ENCODE data around the gene SEC14L5. TPM values are rescaled to one million over a fixed set of nuclear protein-coding genes. Genes with fewer than 3 reads are reported as not detected.
"Not testable (repeated sequence)": the region's sequence is repeated elsewhere in the genome, so short reads cannot be mapped to it uniquely, and the experiment has no call there.

SEC14L5 gene
- total RNA-seq, 2 experiments from 2014 or later = not detected

GRCh38 chr16:4946917-4947316, 11.2 kb upstream of the SEC14L5 start:
- Mint-ChIP-seq H3K27ac (no peak overlapping the region), H3K4me1 (ENCODE audit: low read depth) (no peaks in the 10 kb centered on the region), H3K4me3 (no peak overlapping the region), H3K27me3 (ENCODE audit: low read depth) (no peaks in the 10 kb centered on the region), H3K9me3 (no peaks in the 10 kb centered on the region), H3K36me3 (ENCODE audit: low read depth) (no peaks in the 10 kb centered on the region)
- intact Hi-C loops (cut with micrococcal nuclease) = no loop called here
- CTCF ChIA-PET = interaction anchor here (0.6 kb wide), 1 partner anchor 154 kb away, joined by 4 read pairs; no protein-coding TSS in a partner anchor
- DNase-seq = no peak

DNA sequence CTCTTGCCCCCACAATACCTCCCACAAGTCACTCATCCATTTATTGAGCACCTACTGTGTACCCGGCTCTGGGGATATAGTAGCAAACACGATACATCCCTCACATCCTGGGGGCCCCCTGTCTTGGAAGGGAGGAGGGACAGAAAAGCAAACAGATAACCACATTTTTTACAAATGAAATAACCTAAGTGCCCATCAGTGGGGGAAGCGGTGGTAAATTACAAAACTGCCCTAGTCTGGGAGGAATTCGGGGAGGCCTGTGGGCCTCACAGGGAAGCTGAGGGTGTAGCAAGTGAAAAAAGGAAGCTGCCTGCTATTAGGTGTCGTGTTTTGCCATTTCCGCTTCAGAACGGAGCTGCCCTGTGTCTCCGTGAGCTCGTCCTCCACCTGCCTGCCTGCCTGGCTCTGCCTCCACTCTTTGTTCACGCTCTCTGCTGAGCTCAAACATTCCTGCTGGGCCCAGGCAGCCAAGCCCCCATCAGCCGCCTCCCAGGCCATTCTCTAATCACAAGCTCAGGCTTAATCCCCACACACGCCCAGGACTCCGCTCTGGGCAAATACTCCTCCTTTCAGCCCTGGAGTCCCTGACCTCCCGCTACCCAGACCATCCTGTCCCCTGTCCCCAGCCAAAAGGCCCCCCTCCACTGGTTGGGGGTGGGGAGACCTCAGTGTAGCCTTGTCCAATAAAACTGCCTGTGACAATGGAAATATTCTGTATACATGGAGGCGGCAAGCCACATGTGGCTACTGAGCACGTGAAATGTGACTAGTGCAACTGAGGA, 10.2 kb upstream of the SEC14L5 start:
- no peaks in the 10 kb centered on the region for H3K36me3 Mint-ChIP-seq (ENCODE audit: low read depth)
- CTCF ChIA-PET = interaction anchor here (0.5 to 1.1 kb wide), 2 partner anchors 8 to 135 kb away, joined by 3 to 4 read pairs; no protein-coding TSS in a partner anchor
- no peak overlapping the region for H3K27ac Mint-ChIP-seq
- no peak overlapping the region for H3K4me3 Mint-ChIP-seq
- DNase-seq = no peak
- H3K27me3 Mint-ChIP-seq (ENCODE audit: low read depth) = no peaks in the 10 kb centered on the region
- no peaks in the 10 kb centered on the region for H3K9me3 Mint-ChIP-seq
- intact Hi-C loops (cut with micrococcal nuclease) = no loop called here
- H3K4me1 Mint-ChIP-seq (ENCODE audit: low read depth) = no peaks in the 10 kb centered on the region

DNA sequence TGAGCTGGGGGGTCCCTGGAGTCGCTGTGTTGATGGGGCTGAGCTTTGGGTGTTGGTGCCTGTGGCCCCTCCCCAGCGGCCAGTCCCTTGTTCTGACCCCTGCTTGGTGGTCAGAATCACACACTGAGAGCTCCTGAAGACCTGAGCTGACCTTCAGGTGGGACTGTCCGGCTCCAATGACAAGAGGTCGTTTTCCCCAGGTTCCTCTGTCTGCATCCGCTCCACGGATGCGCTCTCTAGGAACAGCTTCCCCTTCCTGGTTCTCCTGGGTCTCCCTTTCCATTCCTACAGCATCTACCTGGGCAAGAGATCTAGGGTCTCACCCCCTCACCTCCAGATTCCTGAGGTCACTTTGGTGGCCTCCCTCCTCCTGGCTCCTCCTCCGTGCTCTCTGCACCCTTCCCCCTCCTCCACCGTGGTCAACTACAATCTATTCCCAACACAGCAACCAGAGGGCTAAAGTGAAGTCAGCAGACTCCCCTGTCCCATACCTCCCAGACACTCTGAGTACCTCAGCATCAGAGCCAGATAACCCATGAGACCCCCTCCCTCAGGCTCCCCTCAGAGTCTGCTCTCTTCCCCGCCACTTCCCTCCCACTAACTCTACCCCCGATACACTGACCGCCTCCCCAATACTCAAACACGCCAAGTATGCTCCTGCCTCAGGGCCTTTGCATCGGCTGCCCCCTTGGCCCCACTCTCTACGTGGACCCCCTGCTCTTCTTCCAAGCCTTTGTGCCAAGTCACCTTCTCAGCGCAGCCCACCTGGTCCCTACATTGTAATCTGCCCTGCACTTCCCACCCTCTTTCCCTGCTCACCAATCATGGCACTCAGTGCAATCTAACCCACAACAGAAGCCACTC, 9.0 kb upstream of the SEC14L5 start:
- Mint-ChIP-seq H3K27me3 (ENCODE audit: low read depth) (no peaks in the 10 kb centered on the region), H3K9me3 (no peaks in the 10 kb centered on the region), H3K4me3 (no peak overlapping the region), H3K4me1 (ENCODE audit: low read depth) (no peaks in the 10 kb centered on the region), H3K36me3 (ENCODE audit: low read depth) (no peaks in the 10 kb centered on the region), H3K27ac (no peak overlapping the region)
- CTCF ChIA-PET = interaction anchor here (0.5 to 0.6 kb wide), 2 partner anchors 136 to 365 kb away, joined by 4 to 5 read pairs; no protein-coding TSS in a partner anchor
- intact Hi-C loops (cut with micrococcal nuclease) = no loop called here
- DNase-seq = no peak

DNA sequence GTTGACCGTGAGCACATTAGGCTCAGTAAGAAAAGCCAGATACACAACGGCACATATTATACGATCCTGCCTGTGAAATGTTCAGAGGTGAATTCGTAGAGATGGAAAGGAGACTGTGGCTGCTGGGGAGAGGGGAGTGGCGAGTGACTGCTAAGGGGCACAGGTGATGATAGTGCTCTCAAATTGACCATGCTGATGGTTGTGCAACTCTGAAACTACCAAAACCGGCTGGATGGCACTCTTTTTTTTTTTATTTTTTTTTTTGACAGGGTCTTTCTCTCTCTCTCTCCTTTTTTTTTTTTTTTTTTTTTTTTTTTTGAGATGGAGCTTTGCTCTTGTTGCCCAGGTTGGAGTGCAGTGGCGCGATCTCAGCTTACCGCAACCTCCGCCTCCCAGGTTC, 8.1 kb upstream of the SEC14L5 start:
- Mint-ChIP-seq H3K36me3 (ENCODE audit: low read depth) (no peaks in the 10 kb centered on the region), H3K4me1 (ENCODE audit: low read depth) (no peaks in the 10 kb centered on the region), H3K27ac (no peak overlapping the region), H3K9me3 (no peaks in the 10 kb centered on the region), H3K27me3 (ENCODE audit: low read depth) (no peaks in the 10 kb centered on the region), H3K4me3 (no peak overlapping the region)
- CTCF ChIA-PET = no interaction called here
- DNase-seq = no peak
- intact Hi-C loops (cut with micrococcal nuclease) = loop anchor here (10.0 kb wide), 1 partner anchor 695 kb away; no protein-coding TSS in a partner anchor

DNA sequence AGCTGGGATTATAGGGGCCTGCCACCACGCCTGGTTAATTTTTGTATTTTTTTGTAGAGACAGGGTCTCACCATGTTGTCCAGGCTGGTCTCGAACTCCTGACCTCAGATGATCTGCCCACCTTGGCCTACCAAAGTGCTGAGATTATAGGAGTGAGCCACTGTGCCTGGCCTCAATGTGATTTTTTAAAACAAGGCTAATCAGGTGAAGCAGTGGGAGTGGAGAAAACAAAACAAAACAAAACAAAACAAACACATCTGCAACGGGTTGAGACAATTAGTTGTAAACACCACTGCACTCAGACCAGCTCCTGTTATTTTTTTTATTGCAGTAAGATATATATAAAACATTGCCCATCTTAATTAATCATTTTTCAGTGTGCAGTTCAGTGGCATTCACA, 6.5 kb upstream of the SEC14L5 start:
- H3K27me3 Mint-ChIP-seq (ENCODE audit: low read depth); H3K9me3 Mint-ChIP-seq; DNase-seq; CTCF ChIA-PET; H3K27ac Mint-ChIP-seq; H3K4me1 Mint-ChIP-seq (ENCODE audit: low read depth); H3K36me3 Mint-ChIP-seq (ENCODE audit: low read depth); H3K4me3 Mint-ChIP-seq: not testable (repeated sequence)
- intact Hi-C loops (cut with micrococcal nuclease) = loop anchor here (10.0 kb wide), 1 partner anchor 697 kb away; no protein-coding TSS in a partner anchor

GRCh38 chr16:4954714-4955113, 3.4 kb upstream of the SEC14L5 start:
- DNase-seq = no peak
- Mint-ChIP-seq H3K4me3 (no peak overlapping the region), H3K36me3 (ENCODE audit: low read depth) (no peaks in the 10 kb centered on the region), H3K27me3 (ENCODE audit: low read depth) (peaks cover 24% of the 10 kb centered on the region), H3K9me3 (no peaks in the 10 kb centered on the region), H3K27ac (no peak overlapping the region), H3K4me1 (ENCODE audit: low read depth) (peaks cover 14% of the 10 kb centered on the region)
- intact Hi-C loops (cut with micrococcal nuclease) = loop anchor here (5.0 to 10.0 kb wide), 5 partner anchors 262 to 700 kb away; partner anchors contain the start of genes NUDT16L1, PAM16 and TFAP4
- CTCF ChIA-PET = interaction anchor here (1.1 kb wide), 1 partner anchor 21 kb away, joined by 3 read pairs; no protein-coding TSS in a partner anchor

GRCh38 chr16:4957420-4957719, 760 bp upstream of the SEC14L5 start:
- no peak for DNase-seq
- H3K4me3 Mint-ChIP-seq = peak overlapping the region; percentile 78
- H3K4me1 Mint-ChIP-seq (ENCODE audit: low read depth) = peaks cover 14% of the 10 kb centered on the region
- CTCF ChIA-PET = interaction anchor here (0.7 to 1.0 kb wide), 3 partner anchors 16 to 598 kb away, joined by 3 to 4 read pairs (median 3); no protein-coding TSS in a partner anchor
- intact Hi-C loops (cut with micrococcal nuclease) = loop anchor here (5.0 to 10.0 kb wide), 5 partner anchors 265 to 703 kb away; partner anchors contain the start of genes NUDT16L1, PAM16 and TFAP4
- no peaks in the 10 kb centered on the region for H3K9me3 Mint-ChIP-seq
- H3K27me3 Mint-ChIP-seq (ENCODE audit: low read depth) = peaks cover 30% of the 10 kb centered on the region
- H3K27ac Mint-ChIP-seq = no peak overlapping the region
- no peaks in the 10 kb centered on the region for H3K36me3 Mint-ChIP-seq (ENCODE audit: low read depth)

- intact Hi-C loops (cut with micrococcal nuclease) = loop anchor here (1.0 to 10.0 kb wide), 12 partner anchors 111 to 704 kb away; partner anchors contain the start of genes ANKS3, DNAAF8, GLYR1 and HMOX2
- Mint-ChIP-seq H3K9me3 (no peaks in the 10 kb centered on the region), H3K27me3 (ENCODE audit: low read depth) (peaks cover 30% of the 10 kb centered on the region), H3K4me1 (ENCODE audit: low read depth) (peaks cover 14% of the 10 kb centered on the region), H3K36me3 (ENCODE audit: low read depth) (no peaks in the 10 kb centered on the region), H3K27ac (no peak overlapping the region), H3K4me3 (peak overlapping the region; percentile 78)
- no peak for DNase-seq
- CTCF ChIA-PET = interaction anchor here (0.6 to 1.0 kb wide), 2 partner anchors 43 to 116 kb away, joined by 3 read pairs; no protein-coding TSS in a partner anchor
Observed at GRCh38 chr16:4958510-4959438, 644 bp downstream of the SEC14L5 start.

- peaks cover 14% of the 10 kb centered on the region for H3K4me1 Mint-ChIP-seq (ENCODE audit: low read depth)
- DNase-seq = no peak
Observed at GRCh38 chr16:4960579-4960978, 2.4 kb downstream of the SEC14L5 start.

DNA sequence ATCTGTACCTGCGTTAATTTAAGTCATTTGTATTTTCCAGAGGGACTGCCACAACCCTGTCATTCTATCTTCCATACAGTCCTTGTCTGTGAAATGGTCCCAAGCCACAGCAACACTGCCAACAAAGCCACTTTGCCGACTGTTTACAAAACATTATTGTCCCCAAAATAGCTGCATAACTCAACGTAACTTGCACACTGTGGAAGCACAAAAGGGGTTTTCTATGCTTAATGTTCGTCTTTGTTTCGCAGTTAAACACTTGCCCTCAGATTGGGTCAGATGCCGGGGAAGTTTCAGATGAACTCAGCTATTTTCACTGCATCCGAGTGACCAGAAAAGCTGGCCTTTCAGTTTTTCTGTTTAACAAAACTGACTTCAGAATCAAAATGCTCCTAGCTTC, 4.6 kb downstream of the SEC14L5 start:
- H3K4me3 Mint-ChIP-seq = no peak overlapping the region
- no peaks in the 10 kb centered on the region for H3K36me3 Mint-ChIP-seq (ENCODE audit: low read depth)
- DNase-seq = no peak
- no peak overlapping the region for H3K27ac Mint-ChIP-seq
- no peaks in the 10 kb centered on the region for H3K9me3 Mint-ChIP-seq
- intact Hi-C loops (cut with micrococcal nuclease) = no loop called here
- H3K27me3 Mint-ChIP-seq (ENCODE audit: low read depth) = peaks cover 19% of the 10 kb centered on the region
- CTCF ChIA-PET = no interaction called here
- peaks cover 9% of the 10 kb centered on the region for H3K4me1 Mint-ChIP-seq (ENCODE audit: low read depth)

More at GRCh38 chr16:4960579-4960978, 2.4 kb downstream of the SEC14L5 start:
- Mint-ChIP-seq H3K36me3 (ENCODE audit: low read depth) (no peaks in the 10 kb centered on the region), H3K4me3 (no peak overlapping the region), H3K9me3 (no peaks in the 10 kb centered on the region), H3K27me3 (ENCODE audit: low read depth) (peaks cover 30% of the 10 kb centered on the region), H3K27ac (no peak overlapping the region)
- CTCF ChIA-PET = no interaction called here
- intact Hi-C loops (cut with micrococcal nuclease) = no loop called here

DNA sequence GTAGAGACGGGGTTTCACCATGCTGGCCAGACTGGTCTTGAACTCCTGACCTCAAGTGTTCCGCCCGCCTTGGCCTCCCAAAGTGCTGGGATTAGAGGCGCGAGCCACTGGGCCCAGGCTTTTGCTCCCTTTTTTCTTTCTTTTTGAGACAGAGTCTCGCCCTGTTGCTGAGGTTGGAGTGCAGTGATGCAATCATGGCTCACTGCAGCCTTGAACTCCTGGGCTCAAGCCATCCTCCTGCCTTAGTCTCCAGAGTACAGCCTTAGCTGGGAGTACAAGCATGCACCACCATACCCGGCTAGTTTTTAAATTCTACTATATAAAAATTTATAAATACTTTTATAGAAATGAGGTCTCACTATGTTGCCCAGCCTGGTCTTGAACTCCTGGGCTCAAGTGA, 5.4 kb downstream of the SEC14L5 start:
- H3K4me1 Mint-ChIP-seq (ENCODE audit: low read depth); H3K36me3 Mint-ChIP-seq (ENCODE audit: low read depth); H3K4me3 Mint-ChIP-seq; H3K9me3 Mint-ChIP-seq; CTCF ChIA-PET; DNase-seq; H3K27ac Mint-ChIP-seq; intact Hi-C loops (cut with micrococcal nuclease): not testable (repeated sequence)
- peaks cover 13% of the 10 kb centered on the region for H3K27me3 Mint-ChIP-seq (ENCODE audit: low read depth)

Measured in activated naive CD4-positive, alpha-beta T cell treated with anti-CD3 and anti-CD28 coated beads for 36 hours (primary cell).